ENCODE measurements around the gene DDX54. TPM values are rescaled to one million over a fixed set of nuclear protein-coding genes. Genes with fewer than 3 reads are reported as not detected.
"Not testable (repeated sequence)": the region's sequence is repeated elsewhere in the genome, so short reads cannot be mapped to it uniquely, and the experiment has no call there.

Gene DDX54
- total and polyA plus RNA-seq, 7 donors = 19.2 to 82.8 (median 39.6) TPM

- WGBS, 2 donors = 48 to 74% methylated on average over 4 of the region's 4 CpGs
- H3K27ac ChIP-seq = no peak overlapping the region
- peaks cover 0 to 3% (median 0%) of the 10 kb centered on the region in 4 donors for H3K9me3 ChIP-seq
- H3K27me3 ChIP-seq = peaks cover 0 to 17% (median 6%) of the 10 kb centered on the region in 3 donors
- no peak for DNase-seq
- TF ChIP-seq EP300 (IDR thresholded peaks at IDR 0.05) = no peak
- no peak for TF ChIP-seq POLR2AphosphoS5 (IDR thresholded peaks at IDR 0.05)
- TF ChIP-seq POLR2A (IDR thresholded peaks at IDR 0.05) = no peak
- no peak overlapping the region for H3K4me3 ChIP-seq
- no peaks in the 10 kb centered on the region for H3K4me1 ChIP-seq
- no peaks in the 10 kb centered on the region for H3K36me3 ChIP-seq
- intact Hi-C loops (cut with DNase I) = no loop called here
Observed at GRCh38 chr12:113119980-113120669, 65.2 kb downstream of the DDX54 start.

GRCh38 chr12:113118142-113118541, 67.1 kb downstream of the DDX54 start:
- WGBS, 2 donors = 95 to 97% methylated on average over 1 of the region's 1 CpG
- H3K36me3 ChIP-seq = no peaks in the 10 kb centered on the region

GRCh38 chr12:113117684-113118083, 67.6 kb downstream of the DDX54 start:
- peaks cover 0 to 36% (median 6%) of the 10 kb centered on the region in 3 donors for H3K27me3 ChIP-seq
- DNase-seq; H3K36me3 ChIP-seq; H3K9me3 ChIP-seq; H3K4me3 ChIP-seq; H3K27ac ChIP-seq; H3K4me1 ChIP-seq; intact Hi-C loops (cut with DNase I): not testable (repeated sequence)
- WGBS, 2 donors = 79 to 84% methylated on average over 8 of the region's 8 CpGs

More at GRCh38 chr12:113118142-113118541, 67.1 kb downstream of the DDX54 start:
- H3K27me3 ChIP-seq = peaks cover 0 to 32% (median 6%) of the 10 kb centered on the region in 3 donors
- no peaks in the 10 kb centered on the region for H3K4me1 ChIP-seq
- no peak overlapping the region for H3K4me3 ChIP-seq
- no peak for DNase-seq
- peaks cover 0 to 1% (median 0%) of the 10 kb centered on the region in 4 donors for H3K9me3 ChIP-seq
- H3K27ac ChIP-seq = no peak overlapping the region
- intact Hi-C loops (cut with DNase I) = no loop called here
- TF ChIP-seq CTCF (IDR thresholded peaks at IDR 0.05) (no peak), POLR2A (IDR thresholded peaks at IDR 0.05) (no peak), POLR2AphosphoS5 (IDR thresholded peaks at IDR 0.05) (no peak), EP300 (IDR thresholded peaks at IDR 0.05) (no peak)

GRCh38 chr12:113116875-113117274, 68.4 kb downstream of the DDX54 start:
- no peak for DNase-seq
- intact Hi-C loops (cut with DNase I) = no loop called here
- Histone ChIP-seq H3K27ac (no peak overlapping the region), H3K4me3 (no peak overlapping the region), H3K27me3 (peaks cover 0 to 43% (median 6%) of the 10 kb centered on the region in 3 donors), H3K9me3 (no peaks in the 10 kb centered on the region), H3K36me3 (no peaks in the 10 kb centered on the region), H3K4me1 (no peaks in the 10 kb centered on the region)
- TF ChIP-seq CTCF (IDR thresholded peaks at IDR 0.05) (no peak), EP300 (IDR thresholded peaks at IDR 0.05) (no peak), POLR2AphosphoS5 (IDR thresholded peaks at IDR 0.05) (no peak), POLR2A (IDR thresholded peaks at IDR 0.05) (no peak)
- WGBS, 2 donors = 73% methylated on average over 6 of the region's 6 CpGs

- H3K27ac ChIP-seq = no peak overlapping the region
- H3K4me1 ChIP-seq = no peaks in the 10 kb centered on the region
- no peak overlapping the region for H3K4me3 ChIP-seq
- no peak for DNase-seq
- H3K36me3 ChIP-seq = no peaks in the 10 kb centered on the region
- TF ChIP-seq POLR2A (IDR thresholded peaks at IDR 0.05) = no peak
- TF ChIP-seq EP300 (IDR thresholded peaks at IDR 0.05) = no peak
- TF ChIP-seq POLR2AphosphoS5 (IDR thresholded peaks at IDR 0.05) = no peak
- no peak for TF ChIP-seq CTCF (IDR thresholded peaks at IDR 0.05)
- H3K27me3 ChIP-seq = peaks cover 0 to 44% (median 0%) of the 10 kb centered on the region in 3 donors
- H3K9me3 ChIP-seq = no peaks in the 10 kb centered on the region
- 85 to 86% methylated on average over 22 of the region's 22 CpGs for WGBS, 2 donors
- intact Hi-C loops (cut with DNase I) = no loop called here
Observed at GRCh38 chr12:113115455-113116126, 69.7 kb downstream of the DDX54 start.

Data from sigmoid colon (tissue), 7 donors.